ENCODE results near the gene CCDC137. TPM values are rescaled to one million over a fixed set of nuclear protein-coding genes. Genes with fewer than 3 reads are reported as not detected.

Gene CCDC137
- total RNA-seq, 4 donors from 2014 or later = 13.9 to 27.2 (median 17.0) TPM

DNA sequence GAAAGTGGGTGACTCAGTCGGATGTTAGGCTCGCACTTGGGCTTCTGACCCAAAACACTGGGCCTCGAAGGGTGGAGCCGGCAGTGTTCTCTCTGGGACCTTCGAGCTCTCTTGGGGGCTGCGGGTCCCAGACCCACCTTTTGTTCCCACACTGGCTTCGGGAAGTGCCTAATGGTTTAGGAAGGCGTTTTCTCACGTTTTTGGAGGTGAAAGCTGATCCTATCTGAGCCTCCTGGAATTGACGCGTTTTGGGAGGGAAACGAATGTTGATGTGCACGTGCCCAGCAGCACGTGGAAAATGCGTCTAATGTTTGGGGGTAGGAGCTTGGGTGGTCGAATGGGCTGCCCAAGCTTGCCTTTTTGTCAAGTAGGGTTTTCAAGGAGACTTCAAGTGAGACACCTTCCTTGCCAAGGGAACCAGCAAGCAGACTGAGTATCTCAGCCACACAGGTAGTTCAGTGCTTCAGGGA is 17.9 kb downstream of the CCDC137 start:
- TF ChIP-seq POLR2A (IDR thresholded peaks at IDR 0.05) = no peak
- TF ChIP-seq, protein P1, sequence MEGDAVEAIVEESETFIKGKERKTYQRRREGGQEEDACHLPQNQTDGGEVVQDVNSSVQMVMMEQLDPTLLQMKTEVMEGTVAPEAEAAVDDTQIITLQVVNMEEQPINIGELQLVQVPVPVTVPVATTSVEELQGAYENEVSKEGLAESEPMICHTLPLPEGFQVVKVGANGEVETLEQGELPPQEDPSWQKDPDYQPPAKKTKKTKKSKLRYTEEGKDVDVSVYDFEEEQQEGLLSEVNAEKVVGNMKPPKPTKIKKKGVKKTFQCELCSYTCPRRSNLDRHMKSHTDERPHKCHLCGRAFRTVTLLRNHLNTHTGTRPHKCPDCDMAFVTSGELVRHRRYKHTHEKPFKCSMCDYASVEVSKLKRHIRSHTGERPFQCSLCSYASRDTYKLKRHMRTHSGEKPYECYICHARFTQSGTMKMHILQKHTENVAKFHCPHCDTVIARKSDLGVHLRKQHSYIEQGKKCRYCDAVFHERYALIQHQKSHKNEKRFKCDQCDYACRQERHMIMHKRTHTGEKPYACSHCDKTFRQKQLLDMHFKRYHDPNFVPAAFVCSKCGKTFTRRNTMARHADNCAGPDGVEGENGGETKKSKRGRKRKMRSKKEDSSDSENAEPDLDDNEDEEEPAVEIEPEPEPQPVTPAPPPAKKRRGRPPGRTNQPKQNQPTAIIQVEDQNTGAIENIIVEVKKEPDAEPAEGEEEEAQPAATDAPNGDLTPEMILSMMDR (IDR thresholded peaks at IDR 0.05) = no peak
- Histone ChIP-seq H3K4me1 (peaks cover 0 to 26% (median 20%) of the 10 kb centered on the region in 4 donors), H3K4me3 (peak overlapping the region; percentile 90 to 99 (median 97)), H3K27me3 (no peaks in the 10 kb centered on the region), H3K27ac (peak overlapping the region; percentile 88 to 89 (median 88)), H3K9me3 (no peaks in the 10 kb centered on the region), H3K36me3 (peaks cover 0 to 46% (median 0%) of the 10 kb centered on the region in 3 donors)
- no peak for DNase-seq

DNA sequence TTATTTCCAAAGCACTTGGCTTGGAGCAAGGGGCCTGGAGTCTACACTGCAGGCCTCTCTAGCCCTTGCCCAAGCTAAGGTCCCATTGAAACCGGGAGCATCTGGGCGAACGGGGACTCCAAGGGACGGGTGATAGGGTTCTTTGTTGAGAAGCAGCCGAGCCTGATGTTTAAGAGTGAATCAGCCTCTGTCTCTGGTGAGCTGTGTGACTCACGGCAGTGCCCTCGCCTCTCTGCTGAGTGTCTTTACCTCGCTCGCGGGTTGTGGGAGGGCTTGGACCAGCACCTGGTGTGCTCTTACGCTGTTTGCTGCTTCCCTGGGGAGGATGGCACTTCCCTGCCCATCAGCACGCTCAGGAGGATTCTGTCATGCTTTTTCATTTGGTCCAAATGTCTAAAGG is 18.6 kb downstream of the CCDC137 start:
- no peaks in the 10 kb centered on the region for H3K9me3 ChIP-seq
- peaks cover 0 to 26% (median 20%) of the 10 kb centered on the region in 4 donors for H3K4me1 ChIP-seq
- no peak for DNase-seq
- peaks cover 0 to 53% (median 0%) of the 10 kb centered on the region in 3 donors for H3K36me3 ChIP-seq
- TF ChIP-seq, protein P1 (IDR thresholded peaks at IDR 0.05) = no peak
- no peaks in the 10 kb centered on the region for H3K27me3 ChIP-seq
- H3K27ac ChIP-seq = no peak overlapping the region
- peak overlapping the region; percentile 90 to 99 (median 97) for H3K4me3 ChIP-seq

DNA sequence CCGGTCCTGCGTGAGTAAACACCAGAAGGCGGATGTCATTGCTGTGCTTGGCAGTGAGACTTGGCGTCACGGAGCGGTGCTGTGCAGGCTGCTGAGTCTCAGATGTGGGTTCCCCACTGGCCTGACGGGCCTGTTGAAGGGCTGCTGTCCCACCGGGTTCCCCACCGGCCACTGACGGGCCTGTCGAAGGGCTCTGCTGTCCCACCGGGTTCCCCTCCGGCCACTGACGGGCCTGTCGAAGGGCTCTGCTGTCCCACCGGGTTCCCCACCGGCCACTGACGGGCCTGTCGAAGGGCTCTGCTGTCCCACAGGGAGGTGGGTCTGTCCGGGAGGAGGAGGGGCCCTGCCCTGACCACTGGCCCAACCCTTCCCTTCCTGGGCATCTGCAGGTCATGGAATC is 20.1 kb downstream of the CCDC137 start:
- Histone ChIP-seq H3K4me1 (peaks cover 0 to 26% (median 20%) of the 10 kb centered on the region in 4 donors), H3K9me3 (no peaks in the 10 kb centered on the region), H3K4me3 (no peak overlapping the region), H3K27me3 (no peaks in the 10 kb centered on the region), H3K36me3 (peaks cover 0 to 61% (median 0%) of the 10 kb centered on the region in 3 donors), H3K27ac (no peak overlapping the region)
- DNase-seq = no peak
- TF ChIP-seq POLR2A (IDR thresholded peaks at IDR 0.05) = no peak
- TF ChIP-seq, protein P1 (IDR thresholded peaks at IDR 0.05) = no peak

DNA sequence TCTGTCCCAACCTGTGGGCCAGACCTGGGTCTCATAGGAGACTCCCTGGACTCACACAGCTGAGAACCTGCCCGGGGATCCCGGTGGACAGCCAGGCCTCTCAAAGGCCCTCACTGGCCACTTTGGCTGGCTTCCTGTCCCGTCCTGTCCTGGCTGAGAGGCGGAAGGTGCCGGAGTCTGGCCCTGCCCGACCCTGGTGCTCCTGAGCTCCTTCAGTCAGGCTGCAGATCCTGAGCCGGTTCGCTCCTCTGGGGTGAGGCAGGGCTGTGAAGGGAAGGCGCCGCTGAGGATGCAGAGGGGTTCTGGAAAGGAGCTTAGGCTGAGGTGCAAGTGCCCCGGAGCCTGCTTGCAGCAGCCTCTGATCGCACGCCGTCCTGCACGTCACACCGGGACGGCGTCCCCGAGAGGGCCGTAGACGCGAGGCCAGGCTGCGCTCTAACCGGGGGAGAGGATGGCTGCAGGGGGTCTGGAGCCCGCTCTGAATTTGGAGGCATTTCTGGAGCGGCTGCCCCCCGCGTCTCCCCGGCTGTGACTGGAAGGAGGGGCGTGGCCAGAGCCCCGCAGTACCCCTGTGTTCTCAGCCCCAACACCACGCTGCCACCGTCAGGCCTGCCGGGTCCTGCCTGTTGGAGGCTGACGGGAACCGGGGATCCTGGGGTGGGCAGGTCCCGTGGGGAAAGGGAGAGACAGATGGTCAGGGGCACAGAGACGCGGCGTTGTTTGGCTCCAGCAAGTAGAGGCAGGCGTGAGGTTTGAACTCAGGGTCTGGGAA is 21.4 kb downstream of the CCDC137 start:
- no peak overlapping the region for H3K4me3 ChIP-seq
- H3K9me3 ChIP-seq = no peaks in the 10 kb centered on the region
- H3K27ac ChIP-seq = no peak overlapping the region
- H3K27me3 ChIP-seq = no peaks in the 10 kb centered on the region
- H3K4me1 ChIP-seq = peaks cover 0 to 19% (median 14%) of the 10 kb centered on the region in 4 donors
- DNase-seq = no peak
- TF ChIP-seq, protein P1 (IDR thresholded peaks at IDR 0.05) = no peak
- TF ChIP-seq POLR2A (IDR thresholded peaks at IDR 0.05) = no peak
- H3K36me3 ChIP-seq = peaks cover 0 to 74% (median 0%) of the 10 kb centered on the region in 3 donors

DNA sequence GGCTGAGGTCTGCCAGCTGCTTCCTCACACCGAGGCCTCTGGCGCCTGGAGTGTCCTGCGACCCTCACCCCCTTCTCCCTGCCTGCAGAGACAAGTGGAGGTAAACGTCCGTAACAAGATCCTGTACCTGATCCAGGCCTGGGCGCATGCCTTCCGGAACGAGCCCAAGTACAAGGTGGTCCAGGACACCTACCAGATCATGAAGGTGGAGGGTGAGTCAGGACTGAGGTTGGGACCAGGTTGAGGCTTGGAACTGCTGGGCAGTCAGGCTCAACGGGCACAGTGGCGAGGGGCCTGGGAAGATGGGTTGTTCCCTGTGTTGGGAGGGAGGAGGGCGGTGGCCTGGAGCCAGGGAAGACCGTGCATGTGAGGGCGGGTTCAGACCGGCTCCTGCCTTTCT is 22.1 kb downstream of the CCDC137 start:
- H3K4me3 ChIP-seq = no peak overlapping the region
- DNase-seq = no peak
- no peak for TF ChIP-seq POLR2A (IDR thresholded peaks at IDR 0.05)
- TF ChIP-seq, protein P1 (IDR thresholded peaks at IDR 0.05) = no peak
- no peaks in the 10 kb centered on the region for H3K9me3 ChIP-seq
- H3K27me3 ChIP-seq = no peaks in the 10 kb centered on the region
- no peak overlapping the region for H3K27ac ChIP-seq
- H3K4me1 ChIP-seq = peaks cover 0 to 18% (median 14%) of the 10 kb centered on the region in 4 donors
- peaks cover 0 to 81% (median 0%) of the 10 kb centered on the region in 3 donors for H3K36me3 ChIP-seq
